HL-60 (cell line): ENCODE results near the gene HES5.

Experiments
- CTCF ChIP-seq: IDR thresholded peaks from one replicate; pipeline ENCODE4 v1.5.1; 2011; ENCODE audit warnings: low read length, control low read depth, inconsistent platforms; ENCODE audit not compliant: insufficient read depth
- GABPA ChIP-seq: IDR thresholded peaks from 2 replicates; pipeline ENCODE4 v1.6.1; 2012; ENCODE audit warnings: low read depth
- POLR2AphosphoS5 ChIP-seq: IDR thresholded peaks from 2 replicates; pipeline ENCODE4 v1.6.1; 2012; ENCODE audit warnings: low read depth
- SPI1 ChIP-seq: IDR thresholded peaks from 2 replicates; pipeline ENCODE4 v1.6.1; 2012; ENCODE audit warnings: low read depth, mild to moderate bottlenecking, borderline replicate concordance
- TF ChIP-seq, protein P1 (sequence below): IDR thresholded peaks from 2 replicates; pipeline ENCODE4 v1.6.1; 2012; ENCODE audit warnings: low read depth; ENCODE audit not compliant: insufficient replicate concordance

GRCh38 chr1:2558861-2559260, 28.8 kb upstream of the HES5 start:
- no peak for TF ChIP-seq POLR2AphosphoS5
- no peak for TF ChIP-seq CTCF
- no peak for TF ChIP-seq SPI1
- TF ChIP-seq, protein P1, sequence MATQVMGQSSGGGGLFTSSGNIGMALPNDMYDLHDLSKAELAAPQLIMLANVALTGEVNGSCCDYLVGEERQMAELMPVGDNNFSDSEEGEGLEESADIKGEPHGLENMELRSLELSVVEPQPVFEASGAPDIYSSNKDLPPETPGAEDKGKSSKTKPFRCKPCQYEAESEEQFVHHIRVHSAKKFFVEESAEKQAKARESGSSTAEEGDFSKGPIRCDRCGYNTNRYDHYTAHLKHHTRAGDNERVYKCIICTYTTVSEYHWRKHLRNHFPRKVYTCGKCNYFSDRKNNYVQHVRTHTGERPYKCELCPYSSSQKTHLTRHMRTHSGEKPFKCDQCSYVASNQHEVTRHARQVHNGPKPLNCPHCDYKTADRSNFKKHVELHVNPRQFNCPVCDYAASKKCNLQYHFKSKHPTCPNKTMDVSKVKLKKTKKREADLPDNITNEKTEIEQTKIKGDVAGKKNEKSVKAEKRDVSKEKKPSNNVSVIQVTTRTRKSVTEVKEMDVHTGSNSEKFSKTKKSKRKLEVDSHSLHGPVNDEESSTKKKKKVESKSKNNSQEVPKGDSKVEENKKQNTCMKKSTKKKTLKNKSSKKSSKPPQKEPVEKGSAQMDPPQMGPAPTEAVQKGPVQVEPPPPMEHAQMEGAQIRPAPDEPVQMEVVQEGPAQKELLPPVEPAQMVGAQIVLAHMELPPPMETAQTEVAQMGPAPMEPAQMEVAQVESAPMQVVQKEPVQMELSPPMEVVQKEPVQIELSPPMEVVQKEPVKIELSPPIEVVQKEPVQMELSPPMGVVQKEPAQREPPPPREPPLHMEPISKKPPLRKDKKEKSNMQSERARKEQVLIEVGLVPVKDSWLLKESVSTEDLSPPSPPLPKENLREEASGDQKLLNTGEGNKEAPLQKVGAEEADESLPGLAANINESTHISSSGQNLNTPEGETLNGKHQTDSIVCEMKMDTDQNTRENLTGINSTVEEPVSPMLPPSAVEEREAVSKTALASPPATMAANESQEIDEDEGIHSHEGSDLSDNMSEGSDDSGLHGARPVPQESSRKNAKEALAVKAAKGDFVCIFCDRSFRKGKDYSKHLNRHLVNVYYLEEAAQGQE, result no peak
- TF ChIP-seq GABPA, result no peak
